ENCODE results near the gene ETNK2.

GRCh38 chr1:204188959-204189639, 37.3 kb upstream of the ETNK2 start:
- TF ChIP-seq POLR2A (IDR thresholded peaks at IDR 0.05) (no peak), CTCF (IDR thresholded peaks at IDR 0.05) (no peak)

All from body of pancreas (tissue), 4 donors.